PFSK-1 (cell line): ENCODE data around the gene NATD1.

Source experiments
- FOXP2 ChIP-seq: optimal IDR thresholded peaks from 2 replicates; pipeline ENCODE3; 2011; ENCODE audit warnings: borderline replicate concordance, control low read depth, inconsistent platforms; ENCODE audit not compliant: insufficient read depth; ENCODE audit errors: extremely low read length, extremely low read depth
- POLR2AphosphoS5 ChIP-seq: IDR thresholded peaks from 2 replicates; pipeline ENCODE4 v1.6.1; 2012; ENCODE audit warnings: low read depth, mild to moderate bottlenecking, control low read depth, low read length, moderate library complexity
- REST ChIP-seq, 2 experiments: IDR thresholded peaks; 2 replicates each; pipeline versions ENCODE4 v1.6.1 to v1.8.0; 2011 to 2012; ENCODE audit warnings: low read depth in 2 of 2, low read length in 2 of 2, control low read depth in 1 of 2, inconsistent platforms in 1 of 2, mild to moderate bottlenecking in 1 of 2, moderate library complexity in 1 of 2; ENCODE audit not compliant: insufficient read depth in 1 of 2
- SIN3A ChIP-seq: IDR thresholded peaks from 2 replicates; pipeline ENCODE4 v1.6.1; 2012; ENCODE audit warnings: mild to moderate bottlenecking, low read length, moderate library complexity, borderline replicate concordance; ENCODE audit not compliant: insufficient read depth
- TAF1 ChIP-seq: IDR thresholded peaks from 2 replicates; pipeline ENCODE4 v1.6.1; 2012; ENCODE audit warnings: low read length, control low read depth, borderline replicate concordance; ENCODE audit not compliant: insufficient read depth

The NATD1 gene

GRCh38 chr17:21235921-21236320 is 17.3 kb downstream of the NATD1 start:
- no peak for TF ChIP-seq SIN3A
- no peak for TF ChIP-seq REST (IDR thresholded peaks at IDR 0.05; ENCODE audit: insufficient read depth in 1 of 2, low read depth in 2 of 2, low read length in 2 of 2)
- no peak for TF ChIP-seq POLR2AphosphoS5
- TF ChIP-seq FOXP2: no peak
- no peak for TF ChIP-seq TAF1

GRCh38 chr17:21233581-21234347 is 19.4 kb downstream of the NATD1 start:
- TF ChIP-seq POLR2AphosphoS5: no peak
- no peak for TF ChIP-seq FOXP2
- no peak for TF ChIP-seq SIN3A
- TF ChIP-seq REST (IDR thresholded peaks at IDR 0.05; ENCODE audit: insufficient read depth in 1 of 2, low read depth in 2 of 2, low read length in 2 of 2): no peak

GRCh38 chr17:21232033-21232749 is 21.0 kb downstream of the NATD1 start:
- TF ChIP-seq TAF1 (no peak), REST (IDR thresholded peaks at IDR 0.05; ENCODE audit: insufficient read depth in 1 of 2, low read depth in 2 of 2, low read length in 2 of 2) (no peak), FOXP2 (no peak), SIN3A (no peak)

- TF ChIP-seq TAF1: no peak
- no peak for TF ChIP-seq SIN3A
- no peak for TF ChIP-seq REST (IDR thresholded peaks at IDR 0.05; ENCODE audit: insufficient read depth in 1 of 2, low read depth in 2 of 2, low read length in 2 of 2)
- TF ChIP-seq POLR2AphosphoS5: no peak
Measured at GRCh38 chr17:21231533-21231932, 21.7 kb downstream of the NATD1 start.
